Stimulated activated memory B cell treated with anti-CD40 and anti-IgM and Interleukin-4, amounts not matched to agents 10 μg/mL and 1 μg/mL and 100 μg/mL, for 72 hours (primary cell): ENCODE measurements around the gene RNF213.
"Not testable (repeated sequence)": the region's sequence is repeated elsewhere in the genome, so short reads cannot be mapped to it uniquely, and the experiment has no call there.

Experiments used
- ATAC-seq: fragments of 150-1000 bp; cut with Tn5 transposase; 2 replicates; pipeline ENCODE4 v1.10.0; 2021
- H3K27ac Mint-ChIP-seq: one replicate; pipeline ENCODE4 v1.8.0; 2022; ENCODE audit warnings: mild to moderate bottlenecking, mixed read lengths
- H3K27me3 Mint-ChIP-seq: one replicate; pipeline ENCODE4 v1.8.0; 2022; ENCODE audit warnings: mixed read lengths
- H3K36me3 Mint-ChIP-seq: one replicate; pipeline ENCODE4 v1.8.0; 2022; ENCODE audit warnings: mixed read lengths
- H3K4me1 Mint-ChIP-seq: one replicate; pipeline ENCODE4 v1.8.0; 2022; ENCODE audit warnings: mixed read lengths
- H3K4me3 Mint-ChIP-seq: one replicate; pipeline ENCODE4 v1.8.0; 2022; ENCODE audit warnings: mild to moderate bottlenecking, moderate library complexity, mixed read lengths
- H3K9me3 Mint-ChIP-seq: one replicate; pipeline ENCODE4 v1.8.0; 2022; ENCODE audit warnings: mixed read lengths

Gene RNF213

DNA sequence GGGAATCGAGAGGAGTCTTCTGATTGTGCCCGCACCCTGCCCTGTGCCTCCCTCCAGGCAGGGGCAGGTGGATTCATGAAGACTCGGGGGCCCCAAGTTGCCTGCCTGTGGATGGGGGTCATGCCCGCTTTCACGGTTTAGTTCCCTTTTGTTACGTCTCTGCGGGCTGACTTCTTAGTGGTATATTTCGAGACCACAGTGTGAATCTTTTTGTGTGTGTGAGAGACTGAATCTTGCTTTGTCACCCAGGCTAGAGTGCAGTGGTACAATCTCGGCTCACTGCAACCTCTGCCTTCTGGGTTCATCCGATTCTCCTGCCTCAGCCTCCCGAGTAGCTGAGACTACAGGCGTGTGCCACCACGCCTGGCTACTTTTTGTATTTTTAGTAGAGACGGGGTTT is 18.1 kb upstream of the RNF213 start:
- ATAC-seq: no peak
- Mint-ChIP-seq H3K27ac (no peak overlapping the region), H3K27me3 (no peaks in the 10 kb centered on the region), H3K9me3 (no peaks in the 10 kb centered on the region), H3K36me3 (peaks cover 24% of the 10 kb centered on the region), H3K4me1 (no peaks in the 10 kb centered on the region), H3K4me3 (no peak overlapping the region)

GRCh38 chr17:80243526-80244433 is 16.9 kb upstream of the RNF213 start:
- H3K36me3 Mint-ChIP-seq: peaks cover 18% of the 10 kb centered on the region
- peak; percentile 8 for ATAC-seq
- no peak overlapping the region for H3K27ac Mint-ChIP-seq
- H3K9me3 Mint-ChIP-seq: no peaks in the 10 kb centered on the region
- no peaks in the 10 kb centered on the region for H3K4me1 Mint-ChIP-seq
- H3K4me3 Mint-ChIP-seq: no peak overlapping the region
- no peaks in the 10 kb centered on the region for H3K27me3 Mint-ChIP-seq

GRCh38 chr17:80244448-80244847 is 16.2 kb upstream of the RNF213 start:
- peaks cover 18% of the 10 kb centered on the region for H3K36me3 Mint-ChIP-seq
- H3K27ac Mint-ChIP-seq: not testable (repeated sequence)

DNA sequence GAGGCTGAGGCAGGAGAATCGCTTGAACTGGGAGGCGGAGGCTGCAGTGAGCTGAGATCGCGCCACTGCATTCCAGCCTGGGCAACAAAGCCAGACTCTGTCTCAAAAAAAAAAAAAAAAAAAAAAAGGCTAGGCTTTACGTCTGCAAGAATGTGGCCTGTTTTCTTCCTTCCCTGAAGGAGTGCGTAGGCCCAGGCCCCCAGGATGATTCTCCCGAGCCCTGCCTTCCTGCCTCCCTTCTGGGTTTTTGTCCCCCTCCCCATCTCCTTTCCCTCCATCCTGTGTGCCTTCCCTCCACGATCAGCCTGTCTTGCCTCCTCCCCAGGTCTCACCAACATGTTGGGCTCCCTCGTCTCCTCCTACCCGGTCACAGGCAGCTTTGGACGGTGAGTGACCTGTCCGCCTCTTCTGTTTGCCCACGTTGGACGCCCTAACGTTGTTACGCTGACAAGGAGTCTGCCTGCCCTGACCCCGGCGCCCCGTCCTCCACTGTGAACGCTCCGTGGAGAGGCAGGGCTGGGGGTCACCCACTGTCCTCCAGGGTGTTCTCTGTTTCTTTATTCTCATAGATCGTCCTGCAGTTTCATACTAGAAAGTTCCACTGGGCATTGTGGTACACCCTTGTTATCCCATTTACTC is 15.7 kb upstream of the RNF213 start:
- Mint-ChIP-seq H3K9me3 (no peaks in the 10 kb centered on the region), H3K36me3 (peaks cover 18% of the 10 kb centered on the region)
- no peak for ATAC-seq

More at GRCh38 chr17:80244448-80244847, 16.2 kb upstream of the RNF213 start:
- not testable (repeated sequence) for H3K4me1 Mint-ChIP-seq, H3K27me3 Mint-ChIP-seq, H3K9me3 Mint-ChIP-seq, H3K4me3 Mint-ChIP-seq, ATAC-seq

DNA sequence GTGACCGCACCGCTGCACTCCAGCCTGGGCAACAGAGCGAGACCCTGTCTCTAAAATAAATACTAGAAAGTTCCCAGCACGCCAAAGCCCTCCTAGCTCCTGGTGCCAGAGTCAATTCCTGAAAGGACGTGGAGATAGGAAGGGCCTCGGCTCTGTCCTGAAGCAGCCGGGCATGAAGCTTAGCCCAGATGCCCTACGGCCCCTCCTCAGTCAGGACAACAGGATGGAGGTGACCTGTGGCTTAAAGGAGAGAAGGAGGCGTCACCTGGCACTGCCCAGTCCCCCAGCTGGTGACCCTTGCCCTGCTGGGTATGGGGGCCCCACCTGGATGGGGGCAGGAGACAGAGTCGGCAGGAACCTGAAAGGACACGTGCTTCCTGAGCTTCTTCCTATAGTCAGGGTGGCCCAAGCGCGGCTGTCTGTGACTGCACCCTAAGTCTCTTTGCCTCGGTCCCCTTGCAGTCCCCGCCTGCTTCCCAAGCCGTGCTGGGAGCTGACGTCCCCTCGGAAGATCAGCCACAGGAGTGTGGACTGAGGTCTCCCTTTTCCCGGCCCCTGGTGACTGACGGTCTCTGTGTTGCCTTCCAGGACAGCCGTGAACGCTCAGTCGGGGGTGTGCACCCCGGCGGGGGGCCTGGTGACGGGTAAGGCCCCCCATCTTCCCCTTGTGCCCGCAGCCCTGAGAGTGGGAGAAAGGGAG is 14.9 kb upstream of the RNF213 start:
- ATAC-seq: no peak
- no peaks in the 10 kb centered on the region for H3K4me1 Mint-ChIP-seq
- H3K27ac Mint-ChIP-seq: no peak overlapping the region
- H3K36me3 Mint-ChIP-seq: peaks cover 18% of the 10 kb centered on the region
- H3K9me3 Mint-ChIP-seq: no peaks in the 10 kb centered on the region
- no peaks in the 10 kb centered on the region for H3K27me3 Mint-ChIP-seq
- no peak overlapping the region for H3K4me3 Mint-ChIP-seq

More for the DNA sequence above, 15.7 kb upstream of the RNF213 start:
- H3K27ac Mint-ChIP-seq: no peak overlapping the region
- H3K4me3 Mint-ChIP-seq: no peak overlapping the region
- H3K4me1 Mint-ChIP-seq: no peaks in the 10 kb centered on the region
- H3K27me3 Mint-ChIP-seq: no peaks in the 10 kb centered on the region

- Mint-ChIP-seq H3K27me3 (no peaks in the 10 kb centered on the region), H3K9me3 (no peaks in the 10 kb centered on the region), H3K4me3 (no peak overlapping the region), H3K27ac (no peak overlapping the region), H3K4me1 (no peaks in the 10 kb centered on the region), H3K36me3 (peaks cover 18% of the 10 kb centered on the region)
- ATAC-seq: no peak
Observed at GRCh38 chr17:80246266-80246681, 14.4 kb upstream of the RNF213 start.

GRCh38 chr17:80246726-80247125 is 13.9 kb upstream of the RNF213 start:
- Mint-ChIP-seq H3K4me1 (no peaks in the 10 kb centered on the region), H3K27me3 (no peaks in the 10 kb centered on the region), H3K4me3 (no peak overlapping the region), H3K36me3 (peaks cover 14% of the 10 kb centered on the region), H3K27ac (no peak overlapping the region), H3K9me3 (no peaks in the 10 kb centered on the region)
- ATAC-seq: no peak

- Mint-ChIP-seq H3K4me3 (no peak overlapping the region), H3K36me3 (peaks cover 11% of the 10 kb centered on the region), H3K27ac (no peak overlapping the region), H3K27me3 (no peaks in the 10 kb centered on the region), H3K4me1 (no peaks in the 10 kb centered on the region), H3K9me3 (no peaks in the 10 kb centered on the region)
- ATAC-seq: no peak
Observed at GRCh38 chr17:80247561-80247960, 13.1 kb upstream of the RNF213 start.

DNA sequence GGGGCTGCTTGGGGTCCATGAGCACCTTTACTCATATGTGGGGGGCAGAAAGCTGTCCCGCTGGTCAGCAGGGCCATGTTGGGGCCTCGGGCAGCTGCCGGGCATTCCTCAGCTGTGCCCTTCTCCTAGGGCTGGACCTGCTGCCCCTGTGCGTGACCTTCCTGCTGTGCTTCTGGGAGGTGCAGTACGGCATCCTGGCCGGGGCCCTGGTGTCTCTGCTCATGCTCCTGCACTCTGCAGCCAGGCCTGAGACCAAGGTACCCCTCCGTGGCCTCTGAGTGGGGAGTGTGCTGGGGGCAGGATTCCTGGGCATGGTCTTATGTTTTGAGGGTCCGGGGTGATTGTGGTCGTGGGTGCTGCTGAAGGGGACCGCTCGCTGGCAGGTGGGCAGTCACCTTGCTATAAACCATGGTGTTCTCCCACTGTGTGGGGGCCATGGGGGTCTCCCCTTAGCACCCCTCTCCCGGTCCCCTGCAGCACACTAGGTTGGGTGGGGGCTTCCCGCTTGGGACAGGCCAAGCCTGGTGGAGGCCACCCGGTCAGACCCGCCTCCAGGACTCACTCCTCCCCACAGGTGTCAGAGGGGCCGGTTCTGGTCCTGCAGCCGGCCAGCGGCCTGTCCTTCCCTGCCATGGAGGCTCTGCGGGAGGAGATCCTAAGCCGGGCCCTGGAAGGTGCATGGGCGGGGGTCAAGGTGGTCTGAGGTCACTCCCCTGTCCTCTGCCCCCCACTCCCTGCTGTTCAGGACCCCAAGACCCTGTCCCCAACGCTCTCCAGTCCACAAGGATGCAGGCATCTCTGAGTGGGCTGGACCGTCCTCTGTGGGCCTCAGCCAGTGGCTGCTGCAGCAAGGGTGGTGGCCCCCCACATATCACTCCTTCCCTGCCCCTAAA is 12.4 kb upstream of the RNF213 start:
- H3K9me3 Mint-ChIP-seq: no peaks in the 10 kb centered on the region
- H3K4me1 Mint-ChIP-seq: no peaks in the 10 kb centered on the region
- no peak overlapping the region for H3K27ac Mint-ChIP-seq
- H3K4me3 Mint-ChIP-seq: no peak overlapping the region
- peaks cover 11% of the 10 kb centered on the region for H3K36me3 Mint-ChIP-seq
- no peak for ATAC-seq
- H3K27me3 Mint-ChIP-seq: no peaks in the 10 kb centered on the region

GRCh38 chr17:80248894-80249710 is 11.6 kb upstream of the RNF213 start:
- Mint-ChIP-seq H3K9me3 (no peaks in the 10 kb centered on the region), H3K36me3 (peaks cover 11% of the 10 kb centered on the region), H3K4me3 (no peak overlapping the region), H3K27me3 (no peaks in the 10 kb centered on the region), H3K4me1 (peaks cover 3% of the 10 kb centered on the region), H3K27ac (no peak overlapping the region)
- ATAC-seq: no peak

- Mint-ChIP-seq H3K27me3 (no peaks in the 10 kb centered on the region), H3K4me3 (no peak overlapping the region), H3K9me3 (no peaks in the 10 kb centered on the region), H3K4me1 (peaks cover 15% of the 10 kb centered on the region), H3K27ac (no peak overlapping the region), H3K36me3 (no peaks in the 10 kb centered on the region)
- ATAC-seq: no peak
Observed at GRCh38 chr17:80251966-80252365, 8.7 kb upstream of the RNF213 start.

DNA sequence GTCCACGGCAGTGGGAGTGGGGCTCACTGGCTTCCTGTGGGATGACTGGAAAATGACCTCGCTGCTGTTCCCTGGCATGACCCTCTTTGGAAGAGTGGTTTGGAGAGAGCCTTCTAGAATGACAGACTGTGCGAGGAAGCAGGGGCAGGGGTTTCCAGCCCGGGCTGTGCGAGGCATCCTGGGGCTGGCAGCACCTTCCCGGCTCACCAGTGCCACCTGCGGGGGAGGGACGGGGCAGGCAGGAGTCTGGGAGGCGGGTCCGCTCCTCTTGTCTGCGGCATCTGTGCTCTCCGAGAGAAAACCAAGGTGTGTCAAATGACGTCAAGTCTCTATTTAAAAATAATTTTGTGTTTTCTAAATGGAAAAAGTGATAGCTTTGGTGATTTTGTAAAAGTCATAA is 7.8 kb upstream of the RNF213 start:
- Mint-ChIP-seq H3K4me1 (peaks cover 21% of the 10 kb centered on the region), H3K36me3 (no peaks in the 10 kb centered on the region), H3K27me3 (no peaks in the 10 kb centered on the region), H3K4me3 (no peak overlapping the region), H3K27ac (no peak overlapping the region), H3K9me3 (no peaks in the 10 kb centered on the region)
- ATAC-seq: peak; percentile 87

DNA sequence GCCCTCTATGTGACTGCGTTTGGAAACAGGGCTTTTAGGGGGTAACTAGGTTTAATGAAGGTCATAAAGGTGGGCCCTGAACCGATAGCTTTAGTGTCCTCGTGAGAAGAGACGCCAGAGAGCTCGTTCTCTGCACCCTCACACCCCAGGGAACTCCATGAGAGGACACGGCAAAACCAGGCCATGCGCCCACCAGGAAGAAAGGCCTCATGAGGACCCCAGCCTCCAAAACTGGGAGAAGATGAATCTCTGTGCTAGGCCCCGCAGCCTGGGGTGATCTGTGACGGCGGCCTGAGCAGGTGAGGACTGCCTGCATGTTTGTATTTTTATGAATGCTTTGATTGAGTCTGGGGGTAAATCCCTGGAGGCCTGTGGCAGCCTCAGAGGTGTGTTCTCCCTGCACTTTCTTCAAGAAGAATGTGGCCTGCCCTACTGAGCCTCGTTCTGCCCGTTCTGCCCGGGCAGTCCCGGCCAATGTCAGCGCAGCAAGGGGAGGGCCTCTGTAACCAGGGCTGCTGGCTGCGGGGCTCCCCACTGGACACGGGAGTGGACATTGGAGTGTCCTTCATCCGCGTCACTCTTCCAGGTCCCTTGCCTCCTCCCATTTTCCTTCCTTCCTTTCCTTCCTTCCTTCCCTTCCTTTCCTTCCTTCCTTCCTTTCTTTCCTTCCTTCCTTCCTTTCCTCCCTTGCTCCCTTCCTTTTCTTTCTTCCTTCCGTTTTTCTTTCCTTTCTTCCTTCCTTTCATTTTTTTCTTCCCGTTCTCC is 6.8 kb upstream of the RNF213 start:
- Mint-ChIP-seq H3K36me3 (no peaks in the 10 kb centered on the region), H3K9me3 (no peaks in the 10 kb centered on the region), H3K4me1 (peaks cover 31% of the 10 kb centered on the region), H3K27me3 (no peaks in the 10 kb centered on the region), H3K27ac (peak overlapping the region; percentile 80), H3K4me3 (no peak overlapping the region)
- no peak for ATAC-seq
